PC-3 (cell line): ENCODE results near the gene DYSF. TPM values are rescaled to one million over a fixed set of nuclear protein-coding genes. Genes with fewer than 3 reads are reported as not detected.

ENCODE experiments used
- ATAC-seq: fragments of 200-7000 bp; cut with Tn5 transposase; 2 replicates; pipeline ENCODE4 v1.9.1; 2020; ENCODE audit warnings: mild to moderate bottlenecking, moderate library complexity
- BruUV-seq: library from RNA; stranded (reverse); fragments of 400-500 nt; replicated peaks from 2 replicates; lab custom pipeline; 2021; lab: Mats Ljungman, UMichigan
- CTCF ChIA-PET: fragments of 300-600 bp; sonication (Branson Sonifier 250); formaldehyde crosslinking; loops from one replicate; lab custom pipeline; 2022; ENCODE audit warnings: antibody characterized with exemption; lab: Charles Lee
- POLR2A ChIA-PET: fragments of 300-600 bp; sonication (Branson Sonifier 250); formaldehyde crosslinking; loops from one replicate; lab custom pipeline; 2022; ENCODE audit warnings: antibody characterized with exemption; ENCODE audit not compliant: unreplicated experiment; lab: Charles Lee
- DNase-seq: peaks from one replicate; pipeline ENCODE4 v3.0.0-alpha.2; 2015
- H2AFZ ChIP-seq: fragments of 300-600 bp; sonication (generic); 2 replicates; pipeline ENCODE4 v1.6.0; 2016; ENCODE audit warnings: antibody characterized with exemption, low read length
- H3F3A ChIP-seq: fragments of 300-600 bp; sonication (generic); one replicate; pipeline ENCODE4 v1.6.0; 2017; ENCODE audit warnings: antibody characterized with exemption, low read length, control low read depth, mild to moderate bottlenecking; ENCODE audit not compliant: unreplicated experiment
- H3K27ac ChIP-seq: fragments of 300-600 bp; sonication (generic); 2 replicates; pipeline ENCODE4 v1.5.1; 2016; ENCODE audit warnings: mild to moderate bottlenecking, low read length
- H3K27me3 ChIP-seq: fragments of 300-600 bp; sonication (generic); 2 replicates; pipeline ENCODE4 v1.6.1; 2016; ENCODE audit warnings: low read length, mixed read lengths
- H3K36me3 ChIP-seq: fragments of 300-600 bp; sonication (generic); 2 replicates; pipeline ENCODE4 v1.6.1; 2016; ENCODE audit warnings: low read depth, mixed run types, low read length, mixed read lengths
- H3K4me1 ChIP-seq: fragments of 300-600 bp; sonication (generic); 2 replicates; pipeline ENCODE4 v1.5.1; 2016; ENCODE audit warnings: low read length; ENCODE audit not compliant: insufficient read depth
- H3K4me2 ChIP-seq: fragments of 300-600 bp; sonication (generic); 2 replicates; pipeline ENCODE4 v1.6.0; 2016; ENCODE audit warnings: low read length
- H3K4me3 ChIP-seq: fragments of 300-600 bp; sonication (generic); 2 replicates; pipeline ENCODE4 v1.5.1; 2016; ENCODE audit warnings: mild to moderate bottlenecking, low read length, mixed read lengths
- H3K79me2 ChIP-seq: fragments of 300-600 bp; sonication (generic); 2 replicates; pipeline ENCODE4 v1.6.1; 2017; ENCODE audit warnings: low read length, mixed read lengths
- H3K9ac ChIP-seq: fragments of 300-600 bp; sonication (generic); 2 replicates; pipeline ENCODE4 v1.6.0; 2016; ENCODE audit warnings: mild to moderate bottlenecking, low read length
- H3K9me2 ChIP-seq: fragments of 300-600 bp; sonication (generic); replicated peaks from 2 replicates; pipeline ENCODE4 v1.6.1; 2016; ENCODE audit warnings: mixed run types, low read length, mixed read lengths
- H3K9me3 ChIP-seq: fragments of 300-600 bp; sonication (generic); 2 replicates; pipeline ENCODE4 v1.6.1; 2016; ENCODE audit warnings: low read length, mixed read lengths
- H4K20me1 ChIP-seq: fragments of 300-600 bp; sonication (generic); 2 replicates; pipeline ENCODE4 v1.6.1; 2016; ENCODE audit warnings: low read length, mixed read lengths
- EZH2 ChIP-seq: fragments of 300-600 bp; sonication (generic); IDR thresholded peaks from one replicate; pipeline ENCODE4 v1.6.1; 2017; ENCODE audit warnings: antibody characterized with exemption, mild to moderate bottlenecking, low read length; ENCODE audit not compliant: unreplicated experiment
- EZH2phosphoT487 ChIP-seq: fragments of 300-600 bp; sonication (generic); IDR thresholded peaks from 2 replicates; pipeline ENCODE4 v1.6.1; 2018; ENCODE audit warnings: mild to moderate bottlenecking, antibody characterized with exemption, low read length, borderline replicate concordance
- intact Hi-C: fragments of 100-400 bp; cut with micrococcal nuclease; formaldehyde crosslinking; loops from 2 replicates; pipeline ENCODE4 v1.9.0; 2023
- total RNA-seq: library from RNA; depleted of rRNA; stranded (reverse); fragments of >200 nt; gene quantifications from 2 replicates; pipeline ENCODE4 v1.2.3, GENCODE V29; 2014
- TF ChIP-seq, protein P1 (sequence below): fragments of 300-600 bp; sonication (generic); conservative IDR thresholded peaks from 2 replicates; pipeline ENCODE4 v1.5.1; 2017; ENCODE audit warnings: antibody characterized with exemption, low read depth, mild to moderate bottlenecking, low read length

Gene DYSF
- total RNA-seq, 1 experiment from 2014 or later, result 13.0 TPM

- Histone ChIP-seq H4K20me1 (no peaks in the 10 kb centered on the region), H3K27ac (no peak overlapping the region), H3K27me3 (no peaks in the 10 kb centered on the region), H3K36me3 (no peaks in the 10 kb centered on the region), H2AFZ (no peak overlapping the region), H3K9me3 (no peaks in the 10 kb centered on the region), H3K79me2 (no peaks in the 10 kb centered on the region), H3K4me3 (no peak overlapping the region), H3K4me2 (no peak overlapping the region), H3F3A (no peaks in the 10 kb centered on the region), H3K9me2 (no peaks in the 10 kb centered on the region), H3K4me1 (peaks cover 31% of the 10 kb centered on the region), H3K9ac (no peak overlapping the region)
- ChIA-PET CTCF (no interaction called here), POLR2A (no interaction called here)
- intact Hi-C loops, result no loop called here
- no peak for DNase-seq
- BruUV-seq, result no TSS peak
- no peak for ATAC-seq
- TF ChIP-seq, protein P1, sequence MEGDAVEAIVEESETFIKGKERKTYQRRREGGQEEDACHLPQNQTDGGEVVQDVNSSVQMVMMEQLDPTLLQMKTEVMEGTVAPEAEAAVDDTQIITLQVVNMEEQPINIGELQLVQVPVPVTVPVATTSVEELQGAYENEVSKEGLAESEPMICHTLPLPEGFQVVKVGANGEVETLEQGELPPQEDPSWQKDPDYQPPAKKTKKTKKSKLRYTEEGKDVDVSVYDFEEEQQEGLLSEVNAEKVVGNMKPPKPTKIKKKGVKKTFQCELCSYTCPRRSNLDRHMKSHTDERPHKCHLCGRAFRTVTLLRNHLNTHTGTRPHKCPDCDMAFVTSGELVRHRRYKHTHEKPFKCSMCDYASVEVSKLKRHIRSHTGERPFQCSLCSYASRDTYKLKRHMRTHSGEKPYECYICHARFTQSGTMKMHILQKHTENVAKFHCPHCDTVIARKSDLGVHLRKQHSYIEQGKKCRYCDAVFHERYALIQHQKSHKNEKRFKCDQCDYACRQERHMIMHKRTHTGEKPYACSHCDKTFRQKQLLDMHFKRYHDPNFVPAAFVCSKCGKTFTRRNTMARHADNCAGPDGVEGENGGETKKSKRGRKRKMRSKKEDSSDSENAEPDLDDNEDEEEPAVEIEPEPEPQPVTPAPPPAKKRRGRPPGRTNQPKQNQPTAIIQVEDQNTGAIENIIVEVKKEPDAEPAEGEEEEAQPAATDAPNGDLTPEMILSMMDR, result no peak
- TF ChIP-seq EZH2phosphoT487 (no peak), EZH2 (no peak)
Measured at GRCh38 chr2:71457123-71457915, 4.0 kb downstream of the DYSF start.

GRCh38 chr2:71457923-71458322 lies 4.6 kb downstream of the DYSF start:
- no peak overlapping the region for H3K4me3 ChIP-seq
- TF ChIP-seq EZH2phosphoT487 (no peak), EZH2 (no peak)
- TF ChIP-seq, protein P1, result no peak
- H3K27me3 ChIP-seq, result no peaks in the 10 kb centered on the region
- H3K9ac ChIP-seq, result no peak overlapping the region
- H4K20me1 ChIP-seq, result no peaks in the 10 kb centered on the region
- H3F3A ChIP-seq, result no peaks in the 10 kb centered on the region
- no peak overlapping the region for H3K27ac ChIP-seq
- peaks cover 25% of the 10 kb centered on the region; the same call in 1 of the 2 replicates for H3K4me1 ChIP-seq
- no peaks in the 10 kb centered on the region for H3K36me3 ChIP-seq
- no peak overlapping the region for H2AFZ ChIP-seq
- no TSS peak for BruUV-seq
- H3K79me2 ChIP-seq, result no peaks in the 10 kb centered on the region
- H3K9me2 ChIP-seq, result no peaks in the 10 kb centered on the region
- ChIA-PET POLR2A (no interaction called here), CTCF (no interaction called here)
- no peaks in the 10 kb centered on the region for H3K9me3 ChIP-seq
- DNase-seq (no peak), ATAC-seq (no peak)
- intact Hi-C loops, result no loop called here
- H3K4me2 ChIP-seq, result no peak overlapping the region

DNA sequence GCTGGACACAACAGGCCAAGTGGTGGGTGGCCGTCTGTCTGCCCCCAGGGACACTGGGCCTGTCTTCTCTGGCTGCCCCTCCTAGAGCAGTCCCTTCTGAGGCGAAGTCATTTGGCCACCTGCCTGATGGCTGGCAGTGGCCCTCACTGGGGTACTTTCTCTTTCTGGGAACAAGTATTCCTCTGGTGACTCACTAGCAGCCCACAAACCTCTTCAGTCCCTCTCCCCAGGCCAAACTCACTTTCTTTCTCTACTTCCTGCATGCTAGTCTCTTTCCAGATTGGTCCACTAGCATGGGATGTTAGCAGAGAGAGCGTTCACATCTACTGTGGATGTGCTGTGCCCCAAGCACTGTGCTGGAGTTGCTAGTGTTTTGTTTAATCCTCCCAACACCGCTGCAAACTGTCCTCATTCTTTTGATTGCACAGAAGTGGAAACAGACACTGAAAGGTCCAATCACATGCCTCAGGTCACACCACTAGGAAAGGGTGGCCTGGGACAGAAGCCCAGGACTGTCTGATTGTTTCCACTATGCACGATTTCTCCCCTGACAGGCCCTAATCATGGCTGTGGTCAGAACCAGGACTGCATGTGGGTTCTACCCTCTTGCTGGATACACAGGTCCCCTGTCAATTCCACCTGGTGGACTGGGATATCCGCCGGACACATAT lies 5.2 kb downstream of the DYSF start:
- H2AFZ ChIP-seq, result no peak overlapping the region
- no peak overlapping the region for H3K9ac ChIP-seq
- no TSS peak for BruUV-seq
- no peak overlapping the region for H3K27ac ChIP-seq
- CTCF ChIA-PET, result no interaction called here
- intact Hi-C loops, result no loop called here
- no peak overlapping the region for H3K4me3 ChIP-seq
- POLR2A ChIA-PET, result no interaction called here
- TF ChIP-seq EZH2phosphoT487, result no peak
- TF ChIP-seq EZH2, result no peak
- TF ChIP-seq, protein P1, result no peak
- H3K9me3 ChIP-seq, result no peaks in the 10 kb centered on the region
- no peaks in the 10 kb centered on the region for H3K79me2 ChIP-seq
- no peak overlapping the region for H3K4me2 ChIP-seq
- DNase-seq (peak; percentile 35), ATAC-seq (no peak)
- no peaks in the 10 kb centered on the region for H4K20me1 ChIP-seq
- no peaks in the 10 kb centered on the region for H3K9me2 ChIP-seq
- H3K36me3 ChIP-seq, result no peaks in the 10 kb centered on the region
- no peaks in the 10 kb centered on the region for H3F3A ChIP-seq
- H3K27me3 ChIP-seq, result no peaks in the 10 kb centered on the region
- H3K4me1 ChIP-seq, result peaks cover 21% of the 10 kb centered on the region; the same call in 1 of the 2 replicates
